ENCODE measurements around the gene PKP4. TPM values are rescaled to one million over a fixed set of nuclear protein-coding genes. Genes with fewer than 3 reads are reported as not detected.

PKP4 gene
- total RNA-seq, 2 experiments from 2014 or later: 52.9 to 57.0 TPM

DNA sequence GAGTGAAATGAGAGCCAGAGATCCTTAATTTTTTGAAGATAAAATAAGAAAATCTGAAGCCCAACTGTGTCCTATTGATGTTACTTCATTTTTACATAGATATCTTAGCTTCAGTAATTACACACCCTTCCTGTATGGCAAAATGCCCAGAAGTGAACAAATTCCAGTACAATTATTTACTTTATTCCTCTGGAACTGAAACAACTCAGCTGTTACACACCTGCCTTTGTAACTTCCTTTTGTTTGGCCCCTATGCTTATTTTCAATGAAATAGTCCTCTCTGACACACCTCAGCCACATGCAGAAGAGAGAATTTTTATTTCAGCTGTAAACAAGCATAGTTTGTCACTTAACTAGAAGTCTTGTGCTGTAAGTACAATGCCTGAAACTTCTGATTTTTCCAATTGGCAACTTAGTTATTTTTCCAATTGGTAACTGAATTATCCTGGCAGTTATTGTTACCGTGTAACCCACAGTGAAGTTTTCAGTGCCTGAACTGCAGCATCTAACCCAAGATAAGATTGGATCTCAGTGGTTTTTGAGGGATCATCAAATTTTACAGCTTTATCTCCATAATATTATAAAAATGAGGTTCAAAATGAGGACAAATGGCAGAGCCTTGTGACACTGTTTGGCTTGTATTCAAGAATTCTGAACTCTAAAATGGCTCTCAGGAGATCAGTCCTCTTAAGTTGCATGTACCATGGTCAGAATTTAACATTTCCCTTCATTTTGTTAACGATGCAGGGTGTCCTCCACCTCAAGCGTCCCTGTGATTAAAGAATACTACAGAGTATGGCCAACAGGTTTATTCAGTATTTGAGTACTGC lies 82.6 kb downstream of the PKP4 start:
- Mint-ChIP-seq H3K27ac (no peak overlapping the region), H3K27me3 (ENCODE audit: low read depth) (no peaks in the 10 kb centered on the region), H3K36me3 (ENCODE audit: low read depth) (peaks cover 7% of the 10 kb centered on the region), H3K4me1 (ENCODE audit: low read depth) (peaks cover under 1% of the 10 kb centered on the region), H3K9me3 (no peaks in the 10 kb centered on the region), H3K4me3 (no peak overlapping the region)
- no peak for DNase-seq
- CTCF ChIA-PET: no interaction called here
- intact Hi-C loops (cut with micrococcal nuclease): no loop called here

DNA sequence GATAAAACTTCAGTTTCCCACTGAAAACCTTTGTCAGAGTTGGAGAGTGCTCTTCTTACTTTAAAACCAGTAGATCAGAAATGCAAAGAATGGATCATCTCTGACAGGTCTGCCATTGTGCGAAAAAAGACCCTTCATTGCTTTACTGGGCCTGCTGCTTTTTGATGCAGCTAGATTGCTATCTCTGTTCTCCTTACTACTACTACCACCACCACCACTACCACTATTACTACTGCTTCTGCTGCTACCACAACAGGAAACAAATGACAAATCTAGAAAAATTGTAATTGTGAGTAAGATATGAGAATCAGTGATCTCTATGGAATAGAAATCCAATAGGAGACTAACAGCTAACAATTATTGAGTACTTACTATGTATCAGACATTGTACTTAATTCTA lies 85.8 kb downstream of the PKP4 start:
- intact Hi-C loops (cut with micrococcal nuclease): no loop called here
- Mint-ChIP-seq H3K4me1 (ENCODE audit: low read depth) (peaks cover 13% of the 10 kb centered on the region), H3K9me3 (no peaks in the 10 kb centered on the region), H3K27me3 (ENCODE audit: low read depth) (no peaks in the 10 kb centered on the region), H3K27ac (no peak overlapping the region), H3K36me3 (ENCODE audit: low read depth) (peaks cover 9% of the 10 kb centered on the region), H3K4me3 (no peak overlapping the region)
- no peak for DNase-seq
- CTCF ChIA-PET: no interaction called here

DNA sequence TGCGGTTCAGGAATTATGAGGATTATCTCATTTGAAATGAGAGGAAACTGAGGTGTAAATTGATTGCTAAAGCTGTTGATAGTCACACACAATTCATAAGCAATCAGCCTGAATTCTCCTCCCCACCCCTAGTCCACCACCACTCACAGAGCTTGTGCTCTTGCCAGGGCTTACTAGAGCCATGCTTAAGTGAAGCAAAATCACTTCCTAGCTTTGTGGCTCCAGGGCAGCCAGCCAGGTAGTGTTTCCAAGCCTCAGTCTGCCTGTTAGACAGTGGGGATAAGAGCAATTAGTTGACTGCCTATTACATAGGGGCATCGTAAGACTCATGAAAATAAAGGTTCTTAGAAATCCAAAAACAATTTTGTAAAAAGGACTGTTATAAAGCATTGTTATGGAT lies 87.2 kb downstream of the PKP4 start:
- CTCF ChIA-PET: no interaction called here
- Mint-ChIP-seq H3K9me3 (no peaks in the 10 kb centered on the region), H3K27ac (no peak overlapping the region), H3K4me1 (ENCODE audit: low read depth) (peaks cover 13% of the 10 kb centered on the region), H3K27me3 (ENCODE audit: low read depth) (no peaks in the 10 kb centered on the region), H3K36me3 (ENCODE audit: low read depth) (peaks cover 16% of the 10 kb centered on the region), H3K4me3 (no peak overlapping the region)
- no peak for DNase-seq
- intact Hi-C loops (cut with micrococcal nuclease): no loop called here

DNA sequence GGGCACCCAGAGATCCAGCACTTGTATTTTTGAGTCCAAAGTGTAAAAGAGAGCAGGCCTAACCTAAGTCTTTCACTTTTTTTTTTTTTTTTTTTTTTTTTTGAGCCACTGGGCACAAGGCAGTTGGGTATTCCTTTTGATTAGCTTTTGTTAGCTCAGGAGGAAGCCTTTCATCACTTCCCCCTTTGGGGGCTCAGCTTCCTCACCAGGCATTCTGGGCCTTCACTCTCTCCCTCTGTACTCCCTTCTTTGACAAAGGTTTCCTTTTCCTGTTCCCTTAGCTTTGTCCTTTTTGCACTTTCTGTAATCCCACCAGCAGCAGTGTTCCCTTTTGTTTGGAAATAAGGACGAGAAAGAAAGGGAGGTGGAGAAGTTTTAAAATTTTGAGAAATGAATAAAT lies 88.2 kb downstream of the PKP4 start:
- Mint-ChIP-seq H3K9me3 (no peaks in the 10 kb centered on the region), H3K36me3 (ENCODE audit: low read depth) (peaks cover 18% of the 10 kb centered on the region), H3K27ac (no peak overlapping the region), H3K4me1 (ENCODE audit: low read depth) (peaks cover 13% of the 10 kb centered on the region), H3K27me3 (ENCODE audit: low read depth) (no peaks in the 10 kb centered on the region), H3K4me3 (no peak overlapping the region)
- CTCF ChIA-PET: interaction anchor here (0.6 kb wide), 1 partner anchor 103 kb away, joined by 3 read pairs; no protein-coding TSS in a partner anchor
- intact Hi-C loops (cut with micrococcal nuclease): no loop called here
- DNase-seq: no peak

DNA sequence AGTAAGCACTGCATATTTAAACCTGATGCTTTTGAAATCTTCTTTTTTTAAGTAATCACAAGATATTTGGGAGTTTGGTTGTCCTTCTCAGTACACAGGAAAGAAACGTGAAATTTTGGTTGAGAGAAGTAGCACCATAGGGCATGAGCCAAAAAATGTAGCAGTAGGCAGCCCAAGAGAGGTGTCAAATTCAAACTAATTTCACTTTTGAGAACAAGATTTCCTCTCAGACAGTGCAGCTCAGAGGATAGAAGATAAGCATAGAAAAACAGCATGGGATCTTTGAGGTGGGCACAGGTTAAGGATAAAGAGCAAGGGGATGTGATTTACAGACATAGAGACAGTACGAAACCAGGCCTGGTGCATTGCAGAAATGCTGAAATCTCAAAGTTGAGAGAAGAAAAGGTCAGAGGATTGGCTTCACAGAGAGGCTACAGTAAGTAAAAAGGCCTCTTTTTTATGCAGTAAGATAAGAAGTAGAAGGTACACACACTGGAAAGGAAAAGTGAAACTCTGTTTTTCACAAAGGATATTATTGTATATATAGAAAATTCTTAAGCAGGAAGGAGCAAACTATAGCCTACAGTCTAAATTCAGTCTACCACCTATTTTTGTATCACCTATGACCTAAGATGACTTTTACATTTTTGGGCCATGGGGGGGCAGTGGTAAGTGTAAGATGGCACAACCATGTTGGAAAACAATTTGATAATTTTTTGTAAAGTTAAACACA lies 89.8 kb downstream of the PKP4 start:
- peaks cover 18% of the 10 kb centered on the region for H3K36me3 Mint-ChIP-seq (ENCODE audit: low read depth)
- H3K27ac Mint-ChIP-seq: no peak overlapping the region
- H3K9me3 Mint-ChIP-seq: no peaks in the 10 kb centered on the region
- no peaks in the 10 kb centered on the region for H3K27me3 Mint-ChIP-seq (ENCODE audit: low read depth)
- H3K4me3 Mint-ChIP-seq: no peak overlapping the region
- intact Hi-C loops (cut with micrococcal nuclease): no loop called here
- CTCF ChIA-PET: no interaction called here
- no peak for DNase-seq
- H3K4me1 Mint-ChIP-seq (ENCODE audit: low read depth): peaks cover 13% of the 10 kb centered on the region

DNA sequence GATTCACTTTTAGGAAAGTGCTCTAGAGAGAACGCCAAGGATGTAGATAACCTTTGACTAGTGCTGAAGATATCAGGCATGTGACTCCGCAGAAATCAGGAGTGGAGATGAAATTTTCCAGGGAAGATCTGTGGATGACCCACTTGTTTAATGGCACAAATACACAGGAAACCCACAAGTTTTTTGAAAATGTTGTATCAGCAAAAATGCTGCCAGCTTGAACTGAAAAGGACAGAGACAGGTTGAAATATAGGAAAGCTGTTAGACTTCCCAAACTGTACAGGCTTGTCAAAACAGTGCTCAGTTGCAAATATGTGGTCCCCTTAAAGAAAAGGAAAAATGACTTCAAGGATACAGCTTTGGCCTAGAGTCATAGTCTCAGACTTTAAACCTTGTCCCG lies 96.5 kb downstream of the PKP4 start:
- CTCF ChIA-PET: no interaction called here
- DNase-seq: no peak
- H3K27ac Mint-ChIP-seq: no peak overlapping the region

DNA sequence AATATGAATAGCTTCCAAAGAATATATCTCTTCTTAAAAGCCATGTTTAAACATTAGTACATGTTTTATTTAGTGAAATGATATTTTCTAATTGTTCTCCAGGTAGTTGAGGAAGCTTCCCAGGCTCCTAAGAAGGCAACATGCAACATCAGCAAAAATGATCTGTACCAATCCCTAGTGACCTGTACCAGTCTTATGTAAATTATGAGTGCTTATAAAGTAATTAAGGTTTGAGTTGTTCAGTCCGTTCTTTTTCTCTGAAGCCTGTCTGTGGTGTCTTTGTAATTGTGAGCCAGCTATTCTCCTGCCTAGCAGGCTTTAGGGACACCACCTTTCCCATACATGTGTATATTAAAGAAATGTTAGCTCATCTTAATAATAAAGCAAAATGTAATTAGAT lies 98.2 kb downstream of the PKP4 start:
- no peaks in the 10 kb centered on the region for H3K4me1 Mint-ChIP-seq (ENCODE audit: low read depth)
- no peaks in the 10 kb centered on the region for H3K9me3 Mint-ChIP-seq
- no peak overlapping the region for H3K27ac Mint-ChIP-seq
- H3K27me3 Mint-ChIP-seq (ENCODE audit: low read depth): no peaks in the 10 kb centered on the region
- peaks cover 3% of the 10 kb centered on the region for H3K36me3 Mint-ChIP-seq (ENCODE audit: low read depth)
- intact Hi-C loops (cut with micrococcal nuclease): no loop called here
- CTCF ChIA-PET: no interaction called here
- H3K4me3 Mint-ChIP-seq: no peak overlapping the region
- DNase-seq: no peak

More for the DNA sequence above, 96.5 kb downstream of the PKP4 start:
- Mint-ChIP-seq H3K4me3 (no peak overlapping the region), H3K27me3 (ENCODE audit: low read depth) (no peaks in the 10 kb centered on the region), H3K36me3 (ENCODE audit: low read depth) (peaks cover 10% of the 10 kb centered on the region), H3K9me3 (no peaks in the 10 kb centered on the region), H3K4me1 (ENCODE audit: low read depth) (no peaks in the 10 kb centered on the region)
- intact Hi-C loops (cut with micrococcal nuclease): no loop called here

DNA sequence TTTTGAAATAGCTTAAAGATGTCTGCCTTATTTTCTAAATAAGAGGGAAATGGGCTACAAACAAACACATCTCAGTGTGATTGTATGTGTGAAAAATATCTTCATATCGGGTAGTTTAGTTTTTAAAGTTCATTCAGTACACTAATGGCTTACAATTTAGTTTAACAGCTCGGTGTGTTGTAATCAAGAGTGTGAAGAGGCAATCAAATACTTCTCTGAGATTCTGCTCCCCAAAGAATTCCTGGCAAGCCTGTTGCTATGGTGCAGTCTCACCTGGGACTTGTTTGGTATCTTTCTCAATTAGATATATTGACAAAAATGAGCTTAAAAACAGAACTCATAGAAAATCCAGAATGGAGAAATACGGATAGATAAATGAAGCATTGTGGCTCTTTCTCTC lies 99.4 kb downstream of the PKP4 start:
- H3K27ac Mint-ChIP-seq: no peak overlapping the region
- no peak overlapping the region for H3K4me3 Mint-ChIP-seq
- CTCF ChIA-PET: interaction anchor here (1.0 kb wide), 1 partner anchor 14 kb away, joined by 6 read pairs; no protein-coding TSS in a partner anchor

DNA sequence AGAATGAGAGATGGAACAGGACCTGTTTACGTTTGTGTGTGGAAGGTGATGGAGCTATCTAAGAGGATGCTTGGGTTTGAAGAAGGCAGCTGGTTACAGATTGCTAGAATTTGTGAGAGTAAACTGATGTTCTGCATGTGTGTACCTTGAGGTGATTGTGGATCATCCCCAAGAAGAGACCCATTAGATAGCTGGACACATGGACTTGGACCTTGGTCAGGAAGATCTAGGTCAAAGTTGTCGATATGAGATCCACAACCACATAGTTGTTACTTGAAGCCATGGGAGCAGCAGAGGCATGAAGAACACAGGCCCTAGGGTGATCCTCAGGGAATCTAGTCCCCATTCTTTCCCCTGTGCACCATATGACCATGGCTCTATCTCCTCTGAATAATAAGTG lies 101.0 kb downstream of the PKP4 start:
- intact Hi-C loops (cut with micrococcal nuclease): no loop called here
- H3K9me3 Mint-ChIP-seq: no peaks in the 10 kb centered on the region
- DNase-seq: no peak
- no peak overlapping the region for H3K4me3 Mint-ChIP-seq
- H3K36me3 Mint-ChIP-seq (ENCODE audit: low read depth): peaks cover 5% of the 10 kb centered on the region
- CTCF ChIA-PET: no interaction called here
- no peak overlapping the region for H3K27ac Mint-ChIP-seq
- H3K27me3 Mint-ChIP-seq (ENCODE audit: low read depth): no peaks in the 10 kb centered on the region
- H3K4me1 Mint-ChIP-seq (ENCODE audit: low read depth): no peaks in the 10 kb centered on the region

More for the DNA sequence above, 99.4 kb downstream of the PKP4 start:
- Mint-ChIP-seq H3K4me1 (ENCODE audit: low read depth) (no peaks in the 10 kb centered on the region), H3K9me3 (no peaks in the 10 kb centered on the region), H3K36me3 (ENCODE audit: low read depth) (peaks cover 5% of the 10 kb centered on the region), H3K27me3 (ENCODE audit: low read depth) (no peaks in the 10 kb centered on the region)
- intact Hi-C loops (cut with micrococcal nuclease): no loop called here
- DNase-seq: no peak

DNA sequence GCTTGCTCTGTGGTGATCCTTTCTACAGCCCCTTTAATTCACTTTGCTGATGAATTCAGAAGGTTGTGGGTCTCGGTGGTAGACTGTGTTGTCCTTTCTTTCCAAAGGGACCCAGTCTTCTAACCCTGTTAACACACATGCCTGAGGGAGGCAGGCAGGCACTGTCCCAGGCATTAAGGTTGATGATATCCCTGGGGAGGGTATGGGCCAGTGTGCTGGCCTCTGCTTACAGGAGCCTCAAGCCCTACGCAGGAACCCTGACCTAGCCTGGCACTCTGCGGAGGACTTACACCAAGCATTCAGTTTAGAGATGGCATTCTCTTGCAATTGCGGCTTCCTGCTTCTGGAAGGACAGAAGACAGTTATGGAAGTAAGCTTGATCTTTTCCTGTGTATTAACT lies 102.5 kb downstream of the PKP4 start:
- H3K9me3 Mint-ChIP-seq: no peaks in the 10 kb centered on the region
- no peak overlapping the region for H3K27ac Mint-ChIP-seq
- no peak overlapping the region for H3K4me3 Mint-ChIP-seq
- intact Hi-C loops (cut with micrococcal nuclease): no loop called here
- H3K4me1 Mint-ChIP-seq (ENCODE audit: low read depth): no peaks in the 10 kb centered on the region
- H3K27me3 Mint-ChIP-seq (ENCODE audit: low read depth): no peaks in the 10 kb centered on the region
- DNase-seq: no peak
- CTCF ChIA-PET: no interaction called here
- H3K36me3 Mint-ChIP-seq (ENCODE audit: low read depth): peaks cover 5% of the 10 kb centered on the region

DNA sequence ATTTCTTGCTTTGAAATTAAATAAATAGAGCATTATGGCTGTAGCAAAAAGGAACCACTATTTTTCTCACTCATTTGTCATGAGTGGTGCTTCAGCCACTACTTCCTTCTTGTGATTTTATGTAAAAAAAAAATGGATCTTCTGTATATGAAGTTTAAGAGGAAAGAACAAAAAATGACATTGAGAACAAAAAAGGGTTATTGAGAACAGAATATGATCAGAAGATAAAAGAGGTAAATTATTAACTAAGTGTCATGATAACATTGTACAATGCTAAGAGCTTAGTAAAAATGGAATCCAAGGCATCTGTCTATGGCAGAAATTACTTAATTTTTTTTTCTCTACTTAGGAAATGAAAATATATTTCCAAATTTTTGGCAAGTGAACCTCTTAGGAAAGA lies 103.5 kb downstream of the PKP4 start:
- no peak overlapping the region for H3K4me3 Mint-ChIP-seq
- H3K27ac Mint-ChIP-seq: no peak overlapping the region
- CTCF ChIA-PET: no interaction called here
- no peaks in the 10 kb centered on the region for H3K9me3 Mint-ChIP-seq
- DNase-seq: no peak
- intact Hi-C loops (cut with micrococcal nuclease): no loop called here
- H3K36me3 Mint-ChIP-seq (ENCODE audit: low read depth): peaks cover 5% of the 10 kb centered on the region
- H3K27me3 Mint-ChIP-seq (ENCODE audit: low read depth): no peaks in the 10 kb centered on the region
- H3K4me1 Mint-ChIP-seq (ENCODE audit: low read depth): no peaks in the 10 kb centered on the region

DNA sequence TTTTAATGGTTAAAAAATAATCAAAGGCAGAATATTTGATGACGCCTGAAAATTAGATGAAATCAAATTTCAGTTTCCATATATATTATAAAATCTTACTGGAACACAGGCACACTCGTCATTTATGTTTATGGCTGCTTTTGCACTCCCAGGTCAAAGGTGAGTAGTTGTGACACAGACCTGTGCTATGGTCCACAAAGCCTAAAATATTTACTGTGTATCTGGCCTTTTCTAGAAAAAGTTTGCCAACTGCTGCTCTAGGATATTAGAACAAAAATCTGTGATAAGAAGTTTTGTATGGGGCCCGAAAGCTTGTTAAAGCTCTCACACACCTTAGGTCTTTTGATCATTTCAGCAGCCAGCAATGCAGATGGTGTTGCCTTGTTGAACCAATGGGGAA lies 104.3 kb downstream of the PKP4 start:
- Mint-ChIP-seq H3K9me3 (no peaks in the 10 kb centered on the region), H3K36me3 (ENCODE audit: low read depth) (peaks cover 5% of the 10 kb centered on the region), H3K27ac (no peak overlapping the region), H3K4me1 (ENCODE audit: low read depth) (no peaks in the 10 kb centered on the region), H3K27me3 (ENCODE audit: low read depth) (no peaks in the 10 kb centered on the region), H3K4me3 (no peak overlapping the region)
- intact Hi-C loops (cut with micrococcal nuclease): no loop called here
- no peak for DNase-seq
- CTCF ChIA-PET: no interaction called here

DNA sequence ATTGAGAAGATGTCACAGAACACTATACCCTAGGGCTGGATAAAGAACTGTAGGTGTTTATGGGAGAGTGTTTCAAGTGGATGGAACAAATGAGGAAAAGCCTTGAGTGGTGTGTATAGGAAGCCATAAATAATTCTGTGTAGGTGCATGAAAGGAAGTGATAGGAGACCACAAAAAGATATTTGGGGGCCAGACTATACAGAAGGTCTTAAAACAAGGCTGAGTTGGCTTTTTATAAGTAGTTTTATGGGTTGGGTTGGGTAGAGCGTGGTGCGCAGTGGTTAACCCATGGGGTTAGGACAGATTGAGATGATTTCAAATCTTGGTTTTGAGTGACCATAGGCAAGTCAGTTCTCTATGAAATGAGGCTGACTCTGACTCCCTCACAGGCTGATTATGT lies 110.5 kb downstream of the PKP4 start:
- no peaks in the 10 kb centered on the region for H3K27me3 Mint-ChIP-seq (ENCODE audit: low read depth)
- H3K9me3 Mint-ChIP-seq: peaks cover 4% of the 10 kb centered on the region
- H3K4me3 Mint-ChIP-seq: no peak overlapping the region
- CTCF ChIA-PET: no interaction called here
- no peaks in the 10 kb centered on the region for H3K4me1 Mint-ChIP-seq (ENCODE audit: low read depth)
- H3K27ac Mint-ChIP-seq: no peak overlapping the region
- DNase-seq: no peak
- H3K36me3 Mint-ChIP-seq (ENCODE audit: low read depth): peaks cover 10% of the 10 kb centered on the region
- intact Hi-C loops (cut with micrococcal nuclease): no loop called here
